AG20443 (cell line): ENCODE results near the gene SLU7.
"Not testable (repeated sequence)": the region's sequence is repeated elsewhere in the genome, so short reads cannot be mapped to it uniquely, and the experiment has no call there.

Experiments
- DNase-seq: peaks from one replicate; pipeline ENCODE4 v3.0.0; 2012; ENCODE audit warnings: low spot score, mixed read lengths

The SLU7 gene

DNA sequence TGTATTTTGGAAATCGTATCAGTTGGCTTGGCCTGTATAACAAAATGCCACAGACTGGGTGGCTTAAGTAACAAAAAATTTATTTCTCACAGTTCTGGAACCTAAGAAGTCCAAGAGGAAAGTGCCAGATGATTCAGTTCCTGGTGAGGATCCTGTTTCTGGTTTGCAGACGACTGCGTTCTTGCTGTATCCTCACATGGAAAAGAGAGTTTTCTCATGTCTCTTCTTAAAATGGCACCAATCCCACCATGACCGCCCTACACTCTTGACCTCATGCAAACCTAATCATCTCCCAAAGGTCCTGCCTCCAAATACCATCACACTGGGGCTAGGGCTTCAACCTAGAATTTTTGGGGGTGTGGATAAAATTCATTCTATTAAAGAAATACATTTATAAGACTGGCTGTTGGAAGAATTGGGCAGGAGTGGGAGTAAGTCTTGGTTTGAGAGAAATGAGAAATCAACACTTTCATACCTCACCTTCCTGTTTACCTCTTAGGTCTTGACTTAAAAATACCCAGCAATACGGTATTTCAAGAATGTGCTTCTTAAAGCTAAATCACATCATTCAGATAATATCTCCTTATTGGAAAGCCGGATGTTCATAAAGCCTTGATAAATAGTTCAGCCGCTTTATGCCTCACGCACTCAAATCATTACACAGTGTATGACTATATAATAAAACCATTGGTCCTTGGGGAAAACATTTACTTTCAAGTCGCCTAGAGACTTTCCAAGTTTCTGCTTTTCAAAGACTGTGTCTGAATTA, 31.5 kb upstream of the SLU7 start:
- no peak for DNase-seq

DNA sequence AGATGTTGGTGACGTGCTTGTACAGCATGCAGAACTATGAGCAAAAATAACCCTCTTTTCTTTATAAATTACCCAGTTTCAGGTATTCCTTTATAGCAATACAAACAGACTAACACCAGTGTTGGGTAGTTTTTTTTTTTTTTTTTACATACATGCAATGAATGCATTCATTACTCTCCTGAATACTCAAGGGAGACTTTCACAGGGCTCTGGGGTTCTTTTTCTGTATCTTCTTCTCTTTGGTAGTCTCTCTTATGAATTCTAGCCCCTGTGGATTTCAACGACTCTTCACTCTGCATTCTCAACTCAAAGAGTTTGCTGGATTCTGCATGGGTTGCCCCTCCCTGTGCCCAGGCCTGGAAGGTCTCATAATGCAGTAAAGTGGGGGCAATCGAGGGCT, 30.6 kb upstream of the SLU7 start:
- DNase-seq = no peak

DNA sequence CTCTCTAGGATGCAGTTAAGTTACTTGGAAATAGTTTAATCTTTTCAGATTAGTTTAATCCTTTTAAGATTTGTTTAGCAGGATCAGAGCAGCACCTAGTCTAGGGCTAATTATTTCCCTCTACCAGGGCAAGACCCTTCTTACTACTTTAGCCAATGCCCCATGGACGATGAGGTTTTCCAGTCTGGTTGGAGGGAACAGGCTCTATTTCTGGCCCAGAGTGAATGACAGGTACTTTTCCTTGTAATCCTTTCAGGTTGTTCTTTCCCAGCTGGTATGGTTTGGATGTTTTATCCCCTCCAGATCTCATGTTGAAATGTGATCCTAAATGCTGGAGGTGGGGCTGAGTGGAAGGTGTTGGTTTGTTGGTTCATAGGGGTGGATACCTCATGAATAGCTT, 30.0 kb upstream of the SLU7 start:
- no peak for DNase-seq

DNA sequence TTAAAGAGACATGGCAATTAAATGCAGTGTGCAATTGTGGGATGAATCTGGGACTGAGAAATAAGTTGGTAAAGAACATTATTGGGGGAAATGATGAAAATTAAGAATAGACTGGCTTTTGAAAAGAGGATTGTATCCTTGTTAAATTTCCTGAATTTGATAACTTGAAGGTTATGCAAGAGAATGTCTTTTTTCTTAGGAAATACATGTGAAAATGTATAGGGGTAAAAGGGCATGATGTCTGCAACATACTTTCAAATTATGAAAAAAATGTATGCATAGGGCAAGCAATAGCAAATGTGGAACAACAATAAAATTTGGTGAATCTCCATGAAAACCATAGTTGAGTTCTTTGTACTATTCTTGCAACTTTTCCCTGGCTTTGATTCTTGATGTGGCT, 26.9 kb upstream of the SLU7 start:
- DNase-seq = no peak

DNA sequence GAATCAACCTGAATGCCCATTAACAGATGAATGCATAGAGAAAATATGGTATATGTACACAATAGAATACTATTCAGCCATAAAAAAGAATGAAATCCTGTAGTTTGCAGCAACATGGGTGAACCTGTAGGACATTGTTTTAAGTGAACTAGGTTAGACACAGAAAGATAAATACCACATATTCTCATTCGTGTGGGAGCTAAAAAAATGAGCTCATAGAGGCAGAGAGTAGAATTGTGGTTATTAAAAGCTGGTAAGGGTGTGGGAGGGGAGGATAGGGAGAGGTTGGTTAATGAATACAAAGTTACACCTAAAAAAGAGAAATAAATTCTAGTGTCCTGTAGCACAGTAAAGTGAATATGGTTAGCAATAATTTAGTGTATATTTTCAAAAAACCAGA, 26.3 kb upstream of the SLU7 start:
- no peak for DNase-seq

DNA sequence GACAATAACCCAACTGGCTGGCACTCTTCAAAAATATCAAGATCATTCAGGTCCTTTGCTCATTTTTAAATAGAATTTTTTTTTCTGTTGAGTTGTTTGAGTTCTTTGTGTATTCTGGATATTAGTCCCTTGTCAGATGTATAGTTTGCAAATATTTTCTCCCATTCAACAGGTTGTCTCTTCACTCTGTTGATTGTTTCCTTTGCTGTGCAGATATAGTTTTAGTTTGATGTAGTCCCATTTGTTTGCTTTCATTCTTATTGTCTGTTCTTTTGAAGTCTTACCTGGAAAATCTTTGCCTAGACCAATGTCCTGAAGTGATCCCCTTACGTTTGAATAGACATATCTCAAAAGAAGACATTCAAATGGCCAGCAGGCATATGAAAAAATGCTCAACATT, 25.5 kb upstream of the SLU7 start:
- no peak for DNase-seq

DNA sequence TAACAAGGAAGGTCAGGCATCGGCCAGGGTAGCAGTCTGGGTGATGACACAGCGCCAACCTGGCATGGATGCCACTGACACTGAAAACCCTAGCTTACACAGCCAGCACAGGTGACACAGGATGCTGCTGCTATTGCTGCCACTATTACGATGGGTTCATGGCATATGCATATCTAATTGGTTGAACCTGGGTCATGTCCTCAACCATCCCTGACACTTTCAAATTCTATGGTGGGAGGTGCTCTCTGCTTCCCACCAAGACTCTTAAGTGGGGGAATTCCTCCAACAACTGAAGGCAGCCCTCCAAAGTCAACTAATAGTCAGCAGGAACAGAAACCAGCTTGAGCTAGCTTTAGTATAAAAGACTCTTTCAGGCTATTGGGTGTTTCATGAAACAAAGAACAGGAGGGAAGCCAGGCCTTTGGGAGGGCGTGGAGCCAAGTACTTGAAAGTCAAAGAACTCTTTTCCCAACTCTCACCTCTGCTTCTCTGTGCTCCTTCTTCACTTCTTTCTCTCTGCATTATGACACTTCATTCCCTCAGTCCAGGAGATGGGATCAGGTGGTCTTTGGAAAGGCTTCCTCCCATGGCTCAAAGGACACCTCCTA, 24.0 kb upstream of the SLU7 start:
- DNase-seq = no peak

DNA sequence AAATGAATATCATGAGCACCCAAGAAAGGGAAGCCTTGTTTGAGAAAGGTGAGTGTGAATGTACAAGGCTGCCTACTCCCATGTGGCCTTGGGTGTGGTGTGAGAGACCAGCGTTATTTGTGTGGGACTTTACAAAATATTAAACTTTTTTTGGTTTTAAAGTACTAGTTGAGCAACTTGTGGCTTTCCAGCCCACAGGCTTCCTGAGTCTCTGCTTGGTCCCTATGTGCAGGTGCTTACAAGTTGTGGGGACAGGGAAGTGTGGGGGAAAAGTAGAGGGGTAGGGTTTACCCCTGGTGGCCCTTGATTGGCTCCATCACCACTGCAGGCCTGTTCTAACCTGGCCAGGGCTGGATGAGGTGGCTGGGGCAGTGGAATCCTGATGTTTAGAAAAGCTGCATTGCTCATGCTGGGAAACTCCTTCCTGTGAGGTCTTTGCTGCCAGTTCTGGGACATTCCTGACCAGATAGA, 22.5 kb upstream of the SLU7 start:
- no peak for DNase-seq

DNA sequence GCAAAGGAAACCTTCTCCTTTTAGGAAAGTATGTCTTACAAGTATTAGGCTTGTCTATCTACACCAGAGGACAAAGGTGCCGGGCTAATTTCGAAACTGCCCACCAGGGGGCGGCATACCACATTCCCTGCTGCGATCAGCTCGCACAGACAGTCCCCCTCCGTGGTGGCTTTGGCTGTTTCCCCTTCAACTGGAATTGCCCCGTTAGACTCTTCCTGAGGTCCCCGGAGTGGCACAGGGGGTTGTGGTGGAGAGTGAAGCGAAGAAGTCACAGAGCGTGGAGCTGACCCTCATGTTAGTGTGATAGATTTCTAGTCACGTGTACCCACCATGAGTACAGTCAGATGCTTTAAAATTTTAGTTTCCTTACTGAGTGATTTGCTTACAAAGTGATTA, 20.3 kb upstream of the SLU7 start:
- peak; percentile 91 for DNase-seq

DNA sequence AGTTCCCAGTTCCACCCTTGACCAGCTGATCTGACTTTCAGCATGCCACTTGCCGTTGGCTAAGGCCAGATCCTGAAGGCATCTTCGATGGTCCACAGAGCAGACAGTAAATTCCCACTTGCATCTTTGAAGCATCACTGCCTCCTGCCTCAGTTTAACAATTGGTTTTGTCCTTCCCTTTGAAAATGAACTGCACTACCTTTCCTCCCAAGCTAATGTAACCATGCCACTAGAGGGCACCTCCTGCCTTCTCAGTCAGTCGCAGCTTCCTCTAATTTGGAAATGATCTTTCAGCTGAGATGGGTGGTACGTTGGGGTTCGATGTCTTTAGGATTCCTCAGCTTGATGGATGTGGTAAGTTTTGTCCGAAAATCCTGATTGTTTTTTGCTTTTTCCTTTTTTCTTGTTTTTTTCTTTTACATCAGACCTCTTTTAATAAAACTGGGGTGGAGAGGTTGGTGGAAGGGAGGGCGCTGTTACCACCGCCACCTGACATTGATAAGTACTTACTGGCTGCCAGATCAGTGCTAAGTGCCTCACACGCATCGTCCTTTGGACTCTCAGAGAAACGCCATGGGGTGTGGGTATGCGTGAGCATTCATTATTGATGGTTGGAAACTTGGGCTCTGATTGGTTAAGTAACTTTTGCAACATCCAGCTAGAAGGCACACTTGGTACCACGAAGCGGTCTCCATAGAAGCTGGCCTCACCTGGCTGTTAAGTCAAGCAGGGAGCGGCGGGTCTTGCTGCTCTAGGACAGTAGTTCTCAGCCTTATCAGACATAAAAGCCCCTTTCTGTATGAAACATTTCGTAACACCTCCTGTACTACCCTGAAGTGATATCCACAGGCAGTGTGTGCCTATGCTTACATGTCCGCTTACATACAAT, 19.7 kb upstream of the SLU7 start:
- DNase-seq = peak; percentile 74

DNA sequence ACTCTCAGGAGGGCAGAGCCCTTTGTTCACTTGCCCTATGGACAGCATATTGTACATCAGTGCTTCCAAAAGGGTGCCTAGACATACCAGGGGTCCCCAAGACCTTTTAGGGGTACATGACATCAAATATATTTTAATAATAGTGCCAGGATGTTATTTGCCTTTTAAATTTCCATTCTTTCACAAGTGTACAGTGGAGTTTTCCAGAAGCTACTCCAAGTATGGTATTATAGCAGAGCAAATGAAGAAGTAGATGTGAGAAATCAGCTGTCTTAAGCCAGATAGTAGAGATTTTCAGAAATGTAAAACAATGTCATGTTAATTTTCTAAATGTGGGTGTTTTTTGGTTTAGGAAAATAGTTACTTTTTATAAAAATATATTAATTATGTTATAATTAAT, 18.4 kb upstream of the SLU7 start:
- no peak for DNase-seq

DNA sequence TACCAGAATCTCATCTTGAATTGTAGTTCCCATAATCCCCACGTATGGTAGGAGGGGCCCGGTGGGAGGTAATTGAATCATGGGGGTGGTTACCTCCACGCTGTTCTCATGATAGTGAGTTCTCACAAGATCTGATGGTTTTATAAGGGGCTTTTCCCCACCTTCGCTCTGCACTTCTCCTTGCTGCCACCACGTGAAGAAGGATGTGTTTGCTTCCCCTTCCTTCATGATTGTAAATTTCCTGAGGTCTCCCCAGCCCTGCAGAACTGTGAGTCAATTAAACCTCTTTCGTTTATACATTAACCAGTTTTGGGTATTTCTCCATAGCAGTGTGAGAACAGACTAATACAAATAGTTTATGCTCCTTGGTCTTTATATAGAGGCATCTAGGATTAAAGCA, 17.8 kb upstream of the SLU7 start:
- DNase-seq = not testable (repeated sequence)

DNA sequence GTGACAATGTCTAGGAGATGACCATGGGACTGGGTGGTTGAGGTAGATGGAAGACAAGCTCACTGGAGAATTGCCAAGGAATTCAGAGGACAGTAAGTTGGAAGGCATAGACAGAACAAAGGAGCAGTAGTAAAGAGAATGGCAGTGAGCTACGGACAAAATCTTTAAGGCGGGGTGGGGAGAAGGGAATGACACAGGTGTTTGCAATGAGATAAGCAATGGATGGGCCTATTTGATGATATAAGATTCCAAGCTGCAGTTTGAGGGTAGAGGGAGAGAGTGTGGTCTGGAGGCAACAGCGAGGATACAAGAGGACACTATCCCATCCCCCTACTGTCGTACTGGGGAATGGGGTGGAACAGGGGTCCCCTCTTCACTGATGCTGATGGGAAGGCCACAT, 17.1 kb upstream of the SLU7 start:
- no peak for DNase-seq

DNA sequence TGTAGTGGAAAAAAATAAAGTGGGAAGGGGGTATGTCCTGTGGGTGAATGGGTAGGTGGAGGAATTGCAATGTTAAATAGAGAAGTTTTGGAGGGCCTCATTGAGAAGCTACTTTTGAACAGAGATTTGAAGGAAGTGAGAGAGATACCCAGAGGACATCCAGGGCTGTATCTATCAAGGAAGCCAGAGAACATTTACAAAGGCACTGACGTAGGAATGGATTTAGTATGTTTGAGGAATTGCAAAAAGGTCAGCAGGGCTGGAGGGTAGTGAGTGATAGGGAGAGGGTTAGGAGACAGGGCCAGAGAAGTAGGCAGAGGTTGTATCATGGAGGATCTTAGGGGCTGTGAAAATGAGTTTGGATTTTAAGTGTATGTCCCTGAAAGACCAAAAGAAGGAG, 16.7 kb upstream of the SLU7 start:
- no peak for DNase-seq

DNA sequence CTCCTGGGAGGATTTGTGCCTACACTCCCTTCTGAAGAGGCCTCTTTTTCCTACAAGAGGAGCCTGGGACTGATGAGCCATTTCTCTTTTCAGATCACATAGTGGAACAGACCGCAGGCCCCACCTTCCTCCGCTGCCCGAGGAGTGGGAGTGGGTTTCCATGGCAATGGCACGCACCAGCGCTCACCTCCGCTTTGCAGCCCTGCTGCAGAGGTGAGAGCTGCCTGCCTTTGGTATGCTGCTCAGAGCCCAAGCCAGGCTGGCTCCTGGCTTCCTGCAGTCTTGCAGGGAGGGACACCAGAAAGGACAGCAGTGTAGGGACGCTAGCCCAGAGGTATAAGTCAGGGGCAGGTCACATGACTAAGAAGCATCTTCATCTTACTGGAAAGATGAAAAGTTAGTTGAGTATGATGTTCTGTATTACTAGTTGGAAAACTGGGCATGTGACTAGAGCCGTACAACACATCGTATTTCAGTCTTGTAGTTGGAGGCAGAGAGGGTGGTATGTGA, 15.2 kb upstream of the SLU7 start:
- no peak for DNase-seq

DNA sequence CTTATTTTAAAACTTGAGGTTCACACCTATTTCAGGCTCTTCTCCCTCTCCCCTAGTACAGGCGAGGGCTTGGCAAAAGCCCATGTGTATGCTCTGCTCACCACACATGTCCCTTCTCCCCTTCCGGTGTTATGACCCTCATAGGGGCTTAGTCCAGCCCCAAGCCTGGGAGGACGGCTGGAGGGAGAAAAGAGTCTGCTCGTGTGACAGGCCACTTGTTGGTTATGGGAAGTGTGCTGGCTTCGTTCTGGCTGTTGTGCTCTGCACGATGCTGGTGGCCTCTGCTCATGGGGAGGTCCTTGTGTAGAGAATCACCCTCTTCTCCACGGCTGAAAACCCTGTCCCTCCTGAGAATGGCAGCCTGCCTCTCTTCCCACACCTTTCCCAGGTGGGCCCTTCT, 13.9 kb upstream of the SLU7 start:
- no peak for DNase-seq

DNA sequence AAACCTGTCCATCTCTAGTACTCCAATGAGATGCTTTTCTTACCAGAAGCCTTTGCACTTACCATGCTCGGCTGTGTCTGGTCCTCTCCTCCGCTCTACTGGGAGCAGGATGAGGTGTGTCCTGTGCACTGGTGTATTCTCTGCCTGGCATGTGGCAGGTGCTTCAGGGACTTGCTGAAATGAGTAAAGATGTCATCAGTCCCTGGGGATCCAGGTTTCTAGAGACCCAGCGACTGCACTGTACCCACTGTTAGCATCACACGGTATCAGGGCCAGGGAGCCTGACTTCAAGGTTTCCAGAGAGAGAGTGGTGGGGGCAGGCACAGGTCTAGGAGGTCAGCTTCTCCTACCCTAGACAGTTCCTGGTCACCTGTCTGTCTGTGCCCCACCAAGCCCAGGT, 13.3 kb upstream of the SLU7 start:
- no peak for DNase-seq

DNA sequence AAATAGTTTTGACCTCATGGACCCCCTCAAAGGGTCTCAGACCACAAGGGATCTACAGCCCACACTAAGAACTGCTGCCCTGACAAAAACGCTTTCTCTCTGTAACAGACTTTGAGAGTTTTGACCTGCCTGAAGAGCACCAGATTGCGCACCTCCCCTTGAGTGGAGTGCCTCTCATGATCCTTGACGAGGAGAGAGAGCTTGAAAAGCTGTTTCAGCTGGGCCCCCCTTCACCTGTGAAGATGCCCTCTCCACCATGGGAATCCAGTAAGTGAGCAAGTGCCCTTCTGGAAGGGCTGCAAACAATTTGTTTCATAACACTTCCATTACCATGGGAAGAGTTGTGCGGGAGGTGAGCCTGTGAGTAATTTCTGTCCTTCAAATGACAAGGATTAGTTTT, 8.7 kb upstream of the SLU7 start:
- no peak for DNase-seq

DNA sequence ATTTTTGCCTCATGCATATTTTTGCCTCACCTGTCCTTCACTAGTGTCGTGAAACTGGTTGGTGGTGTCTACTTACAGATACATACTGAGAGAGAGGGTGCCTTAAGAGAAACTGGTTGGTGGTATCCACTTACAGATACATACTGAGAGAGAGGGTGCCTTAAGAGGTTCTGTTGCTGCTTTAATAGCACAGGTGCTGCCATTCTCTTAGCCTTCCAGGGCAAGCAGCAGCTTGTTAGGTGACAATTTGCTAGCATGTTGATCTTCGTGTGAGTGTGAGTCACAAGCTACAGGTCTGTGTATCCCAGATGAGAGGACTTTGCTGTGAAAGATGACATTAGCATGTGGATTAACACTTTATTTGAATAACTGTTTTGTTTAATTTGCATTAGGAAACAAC, 4.2 kb upstream of the SLU7 start:
- no peak for DNase-seq

DNA sequence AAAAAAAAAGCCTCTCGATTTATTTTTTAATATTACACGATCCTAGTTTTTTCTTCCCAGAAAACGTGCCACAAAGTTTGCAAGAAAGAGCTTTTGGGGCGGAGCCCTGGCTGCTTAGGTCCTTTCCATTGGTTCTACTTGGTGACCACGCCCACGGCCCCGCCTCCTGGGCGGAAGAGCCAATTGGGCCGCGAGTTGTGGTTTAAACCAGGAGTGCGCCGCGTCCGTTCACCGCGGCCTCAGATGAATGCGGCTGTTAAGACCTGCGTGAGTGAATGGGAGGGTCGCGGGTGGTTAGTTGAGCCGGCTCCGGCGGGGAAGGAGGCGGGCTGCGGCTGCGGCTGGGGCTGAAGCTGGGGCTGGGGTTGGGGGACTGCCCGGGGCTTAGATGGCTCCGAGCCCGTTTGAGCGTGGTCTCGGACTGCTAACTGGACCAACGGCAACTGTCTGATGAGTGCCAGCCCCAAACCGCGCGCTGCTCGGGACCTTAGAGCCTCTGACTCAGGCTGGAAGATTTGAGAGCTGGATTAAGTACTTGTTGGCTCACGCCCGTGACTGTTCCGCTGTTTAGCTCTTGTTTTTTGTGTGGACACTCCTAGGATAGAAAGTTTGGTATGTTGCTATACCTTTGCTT, 2.9 kb upstream of the SLU7 start, which contains the start of gene PTTG1:
PTTG1 (plus strand) TSS at position 231 of the 634 bp plus-strand sequence. CDS start 458 bp downstream, outside the sequence.
- DNase-seq = peak; percentile 94

DNA sequence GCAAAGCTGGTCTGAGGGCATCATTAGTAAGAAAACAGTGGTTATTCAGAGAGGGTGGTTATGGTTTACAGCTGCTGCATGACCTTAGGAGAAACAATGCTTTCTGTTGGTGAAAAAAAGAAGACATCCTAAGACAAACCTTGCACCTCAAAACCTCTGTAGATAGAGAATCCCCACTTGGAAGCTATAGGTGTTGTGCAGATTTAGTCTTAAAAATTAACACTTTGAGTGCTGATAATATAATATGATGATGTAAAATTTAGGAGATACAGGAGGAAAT, 1.4 kb upstream of the SLU7 start:
- no peak for DNase-seq
